OCI-LY3 (cell line): ENCODE data around the gene PACC1.

Experiments
- EZH2phosphoT487 ChIP-seq: fragments of 200-600 bp; shearing (Covaris generic); IDR thresholded peaks from 2 replicates; pipeline ENCODE4 v1.6.1; 2018; ENCODE audit warnings: antibody characterized with exemption, mixed run types, low read depth
- TF ChIP-seq, protein P1 (sequence below): fragments of 200-600, 300-600 bp; sonication (generic); IDR thresholded peaks from 2 replicates; pipeline ENCODE4 v1.5.1; 2014; ENCODE audit warnings: antibody characterized with exemption, low read length, low read depth

DNA sequence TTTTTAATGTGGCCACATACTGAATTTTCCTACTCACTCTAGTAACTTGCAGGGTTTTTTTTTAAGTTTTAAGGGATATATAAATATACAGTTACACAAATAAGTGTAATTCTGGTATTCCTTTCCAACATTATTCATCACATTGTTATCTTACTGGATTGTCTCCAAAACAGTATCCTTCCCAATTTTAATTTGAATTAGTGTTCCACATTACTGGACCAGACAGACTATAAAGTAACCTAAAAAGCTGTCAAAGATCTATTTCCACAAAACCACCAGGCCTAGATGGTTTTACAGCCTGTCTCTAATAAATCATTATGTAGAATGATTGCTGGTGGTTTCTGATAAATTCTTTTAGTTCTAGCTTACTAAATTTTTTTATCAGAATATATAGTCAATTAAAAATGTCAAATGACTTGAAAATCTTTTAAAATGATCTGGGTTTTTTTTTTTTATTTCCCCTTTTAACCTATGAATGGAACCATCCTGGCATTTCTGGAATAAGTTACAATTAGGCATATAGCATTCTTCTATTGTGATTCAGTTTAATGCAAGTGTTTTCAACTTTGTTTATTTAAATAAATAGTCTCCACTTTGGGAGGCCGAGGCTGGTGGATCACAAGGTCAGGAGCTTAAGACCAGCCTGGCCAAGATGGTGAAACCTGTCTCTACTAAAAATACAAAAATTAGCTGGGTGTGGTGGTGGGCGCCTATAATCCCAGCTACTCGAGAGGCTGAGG lies 59.3 kb downstream of the PACC1 start:
- TF ChIP-seq, protein P1, sequence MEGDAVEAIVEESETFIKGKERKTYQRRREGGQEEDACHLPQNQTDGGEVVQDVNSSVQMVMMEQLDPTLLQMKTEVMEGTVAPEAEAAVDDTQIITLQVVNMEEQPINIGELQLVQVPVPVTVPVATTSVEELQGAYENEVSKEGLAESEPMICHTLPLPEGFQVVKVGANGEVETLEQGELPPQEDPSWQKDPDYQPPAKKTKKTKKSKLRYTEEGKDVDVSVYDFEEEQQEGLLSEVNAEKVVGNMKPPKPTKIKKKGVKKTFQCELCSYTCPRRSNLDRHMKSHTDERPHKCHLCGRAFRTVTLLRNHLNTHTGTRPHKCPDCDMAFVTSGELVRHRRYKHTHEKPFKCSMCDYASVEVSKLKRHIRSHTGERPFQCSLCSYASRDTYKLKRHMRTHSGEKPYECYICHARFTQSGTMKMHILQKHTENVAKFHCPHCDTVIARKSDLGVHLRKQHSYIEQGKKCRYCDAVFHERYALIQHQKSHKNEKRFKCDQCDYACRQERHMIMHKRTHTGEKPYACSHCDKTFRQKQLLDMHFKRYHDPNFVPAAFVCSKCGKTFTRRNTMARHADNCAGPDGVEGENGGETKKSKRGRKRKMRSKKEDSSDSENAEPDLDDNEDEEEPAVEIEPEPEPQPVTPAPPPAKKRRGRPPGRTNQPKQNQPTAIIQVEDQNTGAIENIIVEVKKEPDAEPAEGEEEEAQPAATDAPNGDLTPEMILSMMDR: no peak
- no peak for TF ChIP-seq EZH2phosphoT487
